HG02678 (cell line): Measurements from ENCODE around the gene EEF1G.
"Not testable (repeated sequence)": the region's sequence is repeated elsewhere in the genome, so short reads cannot be mapped to it uniquely, and the experiment has no call there.

Experiments
- ATAC-seq: cut with Tn5 transposase; IDR thresholded peaks from one replicate; pipeline ENCODE4 v1.9.1; 2021; ENCODE audit warnings: mild to moderate bottlenecking, moderate library complexity; ENCODE audit not compliant: unreplicated experiment

EEF1G gene

DNA sequence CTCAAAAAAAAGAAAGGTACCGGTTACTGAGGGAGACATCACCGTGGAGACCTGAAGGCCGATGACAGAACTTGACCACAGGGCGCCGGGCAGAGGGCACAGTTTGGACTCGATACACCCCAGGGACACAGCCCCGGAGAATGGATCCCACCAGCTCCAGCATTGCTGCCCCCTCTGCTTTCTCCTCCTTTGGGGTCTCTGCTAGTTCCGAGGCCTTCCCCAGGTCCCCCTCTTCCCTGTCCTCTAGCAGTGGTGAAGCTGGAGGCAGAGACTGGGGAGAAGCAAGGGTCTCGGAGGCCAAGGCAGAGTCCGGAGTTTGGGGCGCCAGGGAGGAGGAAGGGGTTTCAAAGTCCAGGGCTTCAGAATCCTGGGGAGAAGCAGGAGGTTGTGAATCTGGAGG is 4.8 kb upstream of the EEF1G start:
- no peak for ATAC-seq

DNA sequence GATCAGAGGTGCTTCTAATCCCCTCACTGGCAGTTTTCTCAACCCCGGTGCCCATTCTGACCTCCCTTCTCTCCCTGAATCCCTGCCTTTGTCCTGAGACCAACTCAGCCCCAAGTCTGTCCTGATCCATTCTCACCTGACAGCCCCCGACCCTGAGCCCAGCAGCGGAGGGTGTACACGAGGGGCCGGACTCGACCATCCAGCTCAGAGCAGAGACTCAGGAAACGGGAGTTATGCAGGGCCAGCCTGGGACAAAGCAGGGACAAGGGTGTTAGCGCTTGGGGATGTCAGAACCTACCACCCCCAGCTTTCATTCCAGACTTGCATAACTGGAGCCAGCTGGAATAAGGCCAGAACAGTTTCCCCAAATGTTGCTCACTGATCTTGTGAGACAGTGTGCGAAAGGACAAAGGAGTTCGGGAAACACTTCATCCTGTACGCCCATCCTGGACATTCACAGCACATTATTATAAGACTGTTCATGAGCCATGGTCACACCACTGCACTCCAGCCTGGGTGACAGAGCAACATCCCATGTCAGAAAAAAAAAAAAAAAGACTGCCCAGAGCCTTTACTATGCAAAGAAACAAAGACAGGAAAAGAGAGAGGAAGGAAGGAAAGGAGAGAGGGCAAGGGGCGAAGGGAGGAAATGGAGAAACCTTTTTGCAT is 3.5 kb upstream of the EEF1G start:
- ATAC-seq: no peak

DNA sequence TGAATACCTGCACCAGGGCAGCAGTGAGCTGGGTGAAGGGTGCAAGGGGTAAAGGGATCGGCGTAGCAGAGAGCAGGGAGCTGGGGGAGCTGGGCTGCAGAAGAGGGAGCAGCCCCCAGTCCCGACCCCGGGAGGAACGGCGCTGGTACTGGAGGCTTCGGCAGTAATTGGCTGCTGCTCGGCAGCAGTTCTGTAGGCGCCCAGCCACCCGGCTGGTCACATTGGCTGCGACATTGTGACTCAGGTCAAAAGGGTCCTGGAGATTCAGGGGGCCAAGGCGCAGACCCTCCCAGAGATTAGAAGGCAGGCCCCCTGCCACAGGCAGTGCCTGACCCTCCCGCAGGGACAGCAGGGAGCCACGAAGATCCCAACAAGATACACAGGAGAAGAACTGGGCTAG is 2.1 kb upstream of the EEF1G start:
- no peak for ATAC-seq

GRCh38 chr11:62575156-62575555 is 1.5 kb upstream of the EEF1G start:
- ATAC-seq: no peak

DNA sequence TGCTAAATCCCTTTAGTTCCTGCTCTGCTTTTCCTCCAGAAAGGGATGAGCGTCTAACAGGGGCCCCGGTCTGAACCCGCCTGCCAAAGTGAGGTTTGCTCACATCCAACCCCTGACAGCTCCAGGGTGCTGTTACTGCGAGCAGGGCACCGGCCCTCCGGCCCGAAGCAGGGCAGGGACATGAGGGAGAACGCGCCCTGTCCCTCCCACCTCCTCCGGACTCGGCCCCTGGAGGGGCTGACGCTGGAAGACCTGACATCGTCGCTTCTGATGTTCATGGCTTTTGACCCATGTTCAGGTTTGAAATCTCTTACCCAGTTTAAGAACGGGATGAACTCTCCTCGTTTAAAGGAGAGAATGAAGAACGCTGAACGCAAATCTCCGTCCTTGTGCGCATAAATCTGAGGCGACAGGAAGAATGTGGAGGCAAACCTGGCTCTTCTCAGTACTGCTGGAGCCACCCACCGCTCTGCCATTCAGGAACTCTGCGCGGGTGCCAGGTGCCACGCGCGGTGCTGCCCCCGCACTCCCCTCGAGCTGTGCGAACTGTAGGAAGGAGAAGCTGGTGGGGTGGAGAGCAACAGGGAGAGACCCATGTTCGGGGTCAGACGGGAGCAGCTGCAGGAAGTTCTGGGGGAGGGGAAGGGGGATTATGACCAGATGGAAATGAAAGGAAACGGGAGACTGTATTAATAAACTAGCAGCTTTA is 826 bp upstream of the EEF1G start:
- peak; percentile 3 for ATAC-seq

GRCh38 chr11:62573006-62573591 is 592 bp downstream of the EEF1G start:
- ATAC-seq: no peak

DNA sequence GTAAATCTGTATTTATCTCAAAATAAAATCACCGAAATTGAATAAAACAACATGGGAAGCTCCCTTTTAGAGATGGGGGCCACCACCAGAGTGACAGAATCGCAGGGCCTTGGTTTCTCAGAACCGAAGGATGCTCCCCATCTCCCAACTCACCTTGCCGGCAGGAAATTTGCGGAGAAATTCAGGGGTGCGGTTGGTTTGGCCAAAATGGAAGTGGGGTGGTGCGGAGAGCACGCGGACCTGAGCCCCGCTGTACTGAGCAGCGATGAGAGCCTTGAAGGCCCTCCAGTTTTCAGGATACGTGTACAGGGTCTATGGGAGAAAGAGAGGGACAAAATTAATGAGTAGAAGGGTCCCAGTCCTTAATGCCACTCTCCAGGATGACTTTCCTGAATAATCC is 1.3 kb downstream of the EEF1G start:
- no peak for ATAC-seq

- ATAC-seq: not testable (repeated sequence)
Observed at GRCh38 chr11:62571493-62571892, 2.2 kb downstream of the EEF1G start.

- not testable (repeated sequence) for ATAC-seq
Observed at GRCh38 chr11:62570903-62571302, 2.8 kb downstream of the EEF1G start.

DNA sequence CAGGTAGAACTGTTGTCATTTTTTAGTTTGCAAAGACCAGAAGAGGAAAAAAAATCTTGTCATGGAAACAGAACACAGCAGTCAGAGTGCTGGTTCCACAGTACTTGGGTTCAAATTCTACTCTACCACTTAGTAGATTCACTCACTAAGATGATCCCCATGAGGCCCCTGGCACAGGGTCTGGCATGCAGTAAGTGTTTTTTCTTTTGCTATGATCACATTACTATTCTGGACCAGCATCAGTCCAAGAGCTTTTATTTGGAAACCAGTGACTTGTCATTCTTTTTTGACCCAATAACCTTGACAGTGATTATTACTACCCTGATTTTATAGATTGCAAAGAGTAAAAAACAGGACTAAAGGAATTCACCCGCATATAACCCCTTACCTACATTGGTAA is 4.1 kb downstream of the EEF1G start:
- no peak for ATAC-seq

GRCh38 chr11:62567018-62567633 is 6.6 kb downstream of the EEF1G start:
- no peak for ATAC-seq

DNA sequence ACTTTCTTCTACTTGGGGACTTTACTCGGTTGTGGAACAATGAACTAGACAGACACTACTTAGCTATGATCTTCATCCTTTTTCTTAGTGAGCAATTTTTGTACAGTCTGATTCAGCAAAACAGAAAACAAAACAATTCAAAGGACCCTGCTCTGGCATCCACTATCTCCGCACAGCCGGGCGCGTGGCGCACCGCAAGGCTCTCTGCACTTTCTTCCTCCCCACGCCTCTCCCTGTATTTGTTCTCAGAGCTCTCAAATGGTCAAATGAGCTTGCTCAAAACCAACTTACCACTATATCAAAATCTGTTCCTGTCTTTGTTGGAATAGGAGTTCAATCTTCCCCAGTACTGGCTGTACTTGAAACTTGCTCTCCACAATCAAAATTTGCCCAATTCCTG is 7.4 kb downstream of the EEF1G start:
- ATAC-seq: no peak

- ATAC-seq: no peak
Observed at GRCh38 chr11:62565100-62565802, 8.4 kb downstream of the EEF1G start.

DNA sequence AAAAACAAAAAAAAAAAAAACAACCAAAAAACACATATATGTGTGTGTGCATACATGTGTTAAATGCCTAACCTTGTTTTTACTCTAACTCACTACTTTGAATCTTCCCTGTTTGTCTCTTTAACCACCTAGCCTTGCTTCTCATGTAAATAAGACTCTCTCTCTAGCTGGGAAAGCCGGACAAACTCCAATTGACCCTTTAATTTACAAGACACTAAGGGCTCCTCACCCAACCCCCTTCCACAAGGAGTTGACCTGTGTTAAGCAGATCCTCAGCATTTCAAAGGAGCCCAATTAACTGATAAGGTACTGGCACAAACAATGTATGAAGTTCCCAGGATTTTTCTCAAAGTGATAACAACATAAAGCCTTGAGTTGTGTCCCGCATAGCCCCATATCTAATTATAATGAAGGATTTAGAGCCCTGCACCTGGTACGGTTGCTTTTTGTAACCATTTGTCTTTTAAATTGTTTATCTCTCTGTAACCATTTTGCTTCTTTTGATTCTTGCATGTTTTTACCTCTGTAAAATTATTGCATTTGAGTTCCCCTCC is 11.9 kb downstream of the EEF1G start:
- not testable (repeated sequence) for ATAC-seq

DNA sequence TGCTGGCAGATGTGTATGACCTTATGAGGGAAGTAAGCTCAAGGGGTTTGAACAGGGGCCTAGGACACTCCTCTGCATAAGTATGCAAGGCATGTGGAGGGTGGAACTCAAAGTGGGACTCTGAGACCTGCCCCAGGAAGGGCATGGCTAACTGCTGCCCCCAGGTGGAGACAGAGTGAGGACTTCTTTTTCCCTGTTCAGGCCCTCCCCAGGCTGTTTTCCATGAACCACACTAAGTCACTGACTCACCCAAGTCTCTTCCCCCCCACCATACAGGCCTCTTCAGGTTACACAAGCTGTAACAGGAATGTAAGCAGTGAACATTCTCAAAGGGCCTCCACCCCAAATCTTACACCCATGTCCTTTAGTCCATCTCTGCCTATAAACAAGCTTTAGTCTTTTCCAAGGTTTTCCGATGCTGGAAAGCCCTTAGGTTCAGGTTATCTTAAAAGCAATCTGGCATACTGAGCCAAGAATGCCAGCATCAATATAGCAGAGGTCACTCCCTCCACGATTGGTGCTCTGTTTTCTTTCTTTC is 13.1 kb downstream of the EEF1G start:
- ATAC-seq: no peak

DNA sequence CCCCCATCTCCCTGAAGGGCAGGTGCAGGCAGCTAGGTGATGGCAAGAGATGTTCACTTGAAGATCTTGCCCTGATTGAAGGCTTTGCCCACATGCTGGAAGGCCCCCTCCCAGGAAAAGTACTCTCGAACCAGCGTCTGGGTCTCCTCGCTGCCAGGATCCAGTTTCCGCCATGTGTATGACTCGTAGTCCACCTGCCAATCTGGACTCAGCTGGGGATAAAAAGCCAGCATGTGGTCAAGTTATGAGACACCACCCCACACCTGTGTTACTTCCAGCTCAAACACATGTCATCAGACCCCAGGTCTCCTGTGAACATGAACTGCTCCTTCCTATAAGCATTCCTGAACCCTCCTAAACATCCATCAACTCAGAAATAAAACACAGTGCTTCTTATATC is 14.1 kb downstream of the EEF1G start:
- not testable (repeated sequence) for ATAC-seq

DNA sequence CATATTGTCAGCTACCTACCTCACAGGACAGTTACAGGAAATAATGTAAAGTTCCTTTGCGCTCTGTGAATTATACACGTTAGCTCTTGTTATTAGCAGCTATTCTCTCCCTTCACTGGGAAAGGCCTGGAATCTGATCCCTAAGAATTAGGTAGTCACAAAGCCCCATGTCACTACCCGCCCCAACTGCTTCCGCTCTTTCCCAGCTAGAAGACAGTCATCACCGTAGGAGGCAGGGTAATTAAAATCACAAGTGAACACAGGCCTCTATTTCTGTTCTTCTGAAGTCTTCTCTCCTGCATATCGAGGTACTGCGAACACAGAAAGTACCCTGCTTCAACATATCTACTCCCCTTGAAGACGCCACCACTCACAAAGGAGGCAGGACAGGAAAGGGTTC is 14.5 kb downstream of the EEF1G start:
- no peak for ATAC-seq

DNA sequence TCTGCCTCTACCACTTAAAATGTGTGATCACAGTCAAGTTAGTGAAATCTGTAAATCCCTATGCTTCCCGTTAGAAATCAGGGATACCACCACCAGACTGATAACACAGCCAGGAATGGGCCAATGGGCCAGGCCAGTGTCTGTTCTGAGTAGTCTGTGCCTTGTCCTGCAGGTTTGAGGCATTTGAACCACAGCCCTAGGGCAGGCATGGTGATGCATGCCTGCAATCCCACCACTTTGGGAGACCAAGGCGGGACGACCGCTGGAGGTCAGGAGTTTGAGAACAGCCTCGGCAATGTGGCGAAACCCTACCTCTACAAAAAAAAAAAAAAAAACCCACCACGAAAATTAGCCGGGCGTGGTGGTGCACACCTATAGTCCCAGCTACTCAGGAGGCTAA is 15.0 kb downstream of the EEF1G start:
- ATAC-seq: no peak

DNA sequence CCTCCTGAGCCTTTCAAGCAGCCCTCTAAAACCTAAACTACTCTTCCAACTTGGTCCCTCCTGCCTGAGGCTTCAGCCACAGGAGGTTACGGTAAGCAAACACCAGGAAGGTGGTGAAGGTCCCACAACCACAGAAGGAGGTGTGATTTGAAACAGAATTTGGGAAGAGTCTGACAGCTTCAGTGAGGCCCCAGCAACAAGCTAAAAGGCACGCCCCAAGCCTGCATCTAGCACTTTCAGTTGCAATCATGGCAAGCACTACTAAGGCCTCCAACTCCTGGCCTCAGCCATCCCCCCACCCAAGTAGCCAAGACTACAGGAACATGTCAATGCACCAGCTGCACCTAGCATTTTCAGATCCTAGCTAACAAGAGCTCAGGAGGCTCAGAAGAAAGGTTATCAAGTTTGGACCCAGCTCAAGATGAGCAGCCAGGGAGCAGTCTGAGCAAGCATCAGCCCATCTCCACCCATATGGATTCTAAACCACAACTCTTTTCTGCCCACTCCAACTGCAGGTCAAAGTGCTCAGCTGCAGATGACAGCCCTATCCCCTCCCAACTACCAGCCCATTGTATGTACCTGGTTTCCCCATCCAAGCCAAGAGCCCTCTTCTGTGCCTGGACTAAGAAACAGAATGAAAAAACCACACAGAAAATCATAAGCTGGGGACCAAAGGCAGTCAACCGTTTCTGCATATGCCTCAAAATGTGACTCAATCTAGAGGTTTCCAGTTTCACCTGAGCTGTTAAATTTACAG is 16.6 kb downstream of the EEF1G start:
- ATAC-seq: peak; percentile 17
